PC-3 (cell line): ENCODE data around the gene PLK5. TPM values are rescaled to one million over a fixed set of nuclear protein-coding genes. Genes with fewer than 3 reads are reported as not detected.

Experiments
- ATAC-seq: fragments of 200-7000 bp; cut with Tn5 transposase; 2 replicates; pipeline ENCODE4 v1.9.1; 2020; ENCODE audit warnings: mild to moderate bottlenecking, moderate library complexity
- BruUV-seq: library from RNA; stranded (reverse); fragments of 400-500 nt; replicated peaks from 2 replicates; lab custom pipeline; 2021; lab: Mats Ljungman, UMichigan
- CTCF ChIA-PET: fragments of 300-600 bp; sonication (Branson Sonifier 250); formaldehyde crosslinking; loops from one replicate; lab custom pipeline; 2022; ENCODE audit warnings: antibody characterized with exemption; lab: Charles Lee
- POLR2A ChIA-PET: fragments of 300-600 bp; sonication (Branson Sonifier 250); formaldehyde crosslinking; loops from one replicate; lab custom pipeline; 2022; ENCODE audit warnings: antibody characterized with exemption; ENCODE audit not compliant: unreplicated experiment; lab: Charles Lee
- DNase-seq: peaks from one replicate; pipeline ENCODE4 v3.0.0-alpha.2; 2015
- H2AFZ ChIP-seq: fragments of 300-600 bp; sonication (generic); 2 replicates; pipeline ENCODE4 v1.6.0; 2016; ENCODE audit warnings: antibody characterized with exemption, low read length
- H3F3A ChIP-seq: fragments of 300-600 bp; sonication (generic); one replicate; pipeline ENCODE4 v1.6.0; 2017; ENCODE audit warnings: antibody characterized with exemption, low read length, control low read depth, mild to moderate bottlenecking; ENCODE audit not compliant: unreplicated experiment
- H3K27ac ChIP-seq: fragments of 300-600 bp; sonication (generic); 2 replicates; pipeline ENCODE4 v1.5.1; 2016; ENCODE audit warnings: mild to moderate bottlenecking, low read length
- H3K27me3 ChIP-seq: fragments of 300-600 bp; sonication (generic); 2 replicates; pipeline ENCODE4 v1.6.1; 2016; ENCODE audit warnings: low read length, mixed read lengths
- H3K36me3 ChIP-seq: fragments of 300-600 bp; sonication (generic); 2 replicates; pipeline ENCODE4 v1.6.1; 2016; ENCODE audit warnings: low read depth, mixed run types, low read length, mixed read lengths
- H3K4me1 ChIP-seq: fragments of 300-600 bp; sonication (generic); 2 replicates; pipeline ENCODE4 v1.5.1; 2016; ENCODE audit warnings: low read length; ENCODE audit not compliant: insufficient read depth
- H3K4me2 ChIP-seq: fragments of 300-600 bp; sonication (generic); 2 replicates; pipeline ENCODE4 v1.6.0; 2016; ENCODE audit warnings: low read length
- H3K4me3 ChIP-seq: fragments of 300-600 bp; sonication (generic); 2 replicates; pipeline ENCODE4 v1.5.1; 2016; ENCODE audit warnings: mild to moderate bottlenecking, low read length, mixed read lengths
- H3K79me2 ChIP-seq: fragments of 300-600 bp; sonication (generic); 2 replicates; pipeline ENCODE4 v1.6.1; 2017; ENCODE audit warnings: low read length, mixed read lengths
- H3K9ac ChIP-seq: fragments of 300-600 bp; sonication (generic); 2 replicates; pipeline ENCODE4 v1.6.0; 2016; ENCODE audit warnings: mild to moderate bottlenecking, low read length
- H3K9me2 ChIP-seq: fragments of 300-600 bp; sonication (generic); replicated peaks from 2 replicates; pipeline ENCODE4 v1.6.1; 2016; ENCODE audit warnings: mixed run types, low read length, mixed read lengths
- H3K9me3 ChIP-seq: fragments of 300-600 bp; sonication (generic); 2 replicates; pipeline ENCODE4 v1.6.1; 2016; ENCODE audit warnings: low read length, mixed read lengths
- H4K20me1 ChIP-seq: fragments of 300-600 bp; sonication (generic); 2 replicates; pipeline ENCODE4 v1.6.1; 2016; ENCODE audit warnings: low read length, mixed read lengths
- CTCF ChIP-seq: fragments of 300-600 bp; sonication (generic); conservative IDR thresholded peaks from 2 replicates; pipeline ENCODE4 v1.5.1; 2017; ENCODE audit warnings: antibody characterized with exemption, low read depth, mild to moderate bottlenecking, low read length
- EZH2 ChIP-seq: fragments of 300-600 bp; sonication (generic); IDR thresholded peaks from one replicate; pipeline ENCODE4 v1.6.1; 2017; ENCODE audit warnings: antibody characterized with exemption, mild to moderate bottlenecking, low read length; ENCODE audit not compliant: unreplicated experiment
- EZH2phosphoT487 ChIP-seq: fragments of 300-600 bp; sonication (generic); IDR thresholded peaks from 2 replicates; pipeline ENCODE4 v1.6.1; 2018; ENCODE audit warnings: mild to moderate bottlenecking, antibody characterized with exemption, low read length, borderline replicate concordance
- intact Hi-C: fragments of 100-400 bp; cut with micrococcal nuclease; formaldehyde crosslinking; loops from 2 replicates; pipeline ENCODE4 v1.9.0; 2023
- total RNA-seq: library from RNA; depleted of rRNA; stranded (reverse); fragments of >200 nt; gene quantifications from 2 replicates; pipeline ENCODE4 v1.2.3, GENCODE V29; 2014

The PLK5 gene
- total RNA-seq, 1 experiment from 2014 or later: not detected

DNA sequence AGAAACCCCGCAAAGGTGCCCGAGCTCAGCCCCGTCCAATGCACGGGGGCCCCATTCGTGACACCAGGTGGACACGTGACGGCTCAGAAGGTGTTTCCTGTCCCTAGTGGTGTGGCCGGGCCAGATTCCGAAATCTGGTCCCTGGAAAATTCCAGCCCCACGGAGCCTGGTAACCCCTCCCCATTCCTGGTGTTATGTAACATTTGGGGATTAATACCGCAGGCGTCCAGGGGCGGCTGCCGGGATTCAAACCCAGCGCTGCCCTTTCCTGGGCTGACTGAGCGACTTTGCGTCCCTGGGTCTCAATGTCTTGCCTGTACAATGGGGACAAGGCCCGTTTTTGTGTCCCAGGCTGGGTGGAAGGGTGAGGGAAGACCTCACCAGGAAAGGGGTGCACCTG is 1.0 kb upstream of the PLK5 start:
- Histone ChIP-seq H3K4me3 (no peak overlapping the region), H4K20me1 (no peaks in the 10 kb centered on the region), H3K4me2 (no peak overlapping the region), H3K27me3 (no peaks in the 10 kb centered on the region), H3K9ac (no peak overlapping the region), H2AFZ (no peak overlapping the region), H3K36me3 (no peaks in the 10 kb centered on the region), H3K4me1 (no peaks in the 10 kb centered on the region), H3K9me2 (no peaks in the 10 kb centered on the region), H3K79me2 (no peaks in the 10 kb centered on the region), H3F3A (no peaks in the 10 kb centered on the region), H3K9me3 (no peaks in the 10 kb centered on the region), H3K27ac (no peak overlapping the region)
- intact Hi-C loops: no loop called here
- ChIA-PET POLR2A (no interaction called here), CTCF (no interaction called here)
- no peak for TF ChIP-seq EZH2phosphoT487
- TF ChIP-seq EZH2: no peak
- TF ChIP-seq CTCF: no peak
- no peak for ATAC-seq
- BruUV-seq: no TSS peak
- DNase-seq: no peak

GRCh38 chr19:1524287-1524971 is 552 bp downstream of the PLK5 start:
- no TSS peak for BruUV-seq
- DNase-seq: no peak
- Histone ChIP-seq H3K4me1 (no peaks in the 10 kb centered on the region), H3K79me2 (no peaks in the 10 kb centered on the region), H3K9ac (no peak overlapping the region), H3K27me3 (no peaks in the 10 kb centered on the region), H3K9me3 (no peaks in the 10 kb centered on the region), H3F3A (no peaks in the 10 kb centered on the region), H3K27ac (no peak overlapping the region), H3K4me3 (no peak overlapping the region), H3K36me3 (no peaks in the 10 kb centered on the region), H4K20me1 (no peaks in the 10 kb centered on the region), H3K4me2 (no peak overlapping the region), H3K9me2 (no peaks in the 10 kb centered on the region), H2AFZ (no peak overlapping the region)
- TF ChIP-seq EZH2phosphoT487: no peak
- no peak for TF ChIP-seq CTCF
- TF ChIP-seq EZH2: no peak
- CTCF ChIA-PET: no interaction called here
- intact Hi-C loops: no loop called here
- POLR2A ChIA-PET: no interaction called here
- ATAC-seq: no peak

DNA sequence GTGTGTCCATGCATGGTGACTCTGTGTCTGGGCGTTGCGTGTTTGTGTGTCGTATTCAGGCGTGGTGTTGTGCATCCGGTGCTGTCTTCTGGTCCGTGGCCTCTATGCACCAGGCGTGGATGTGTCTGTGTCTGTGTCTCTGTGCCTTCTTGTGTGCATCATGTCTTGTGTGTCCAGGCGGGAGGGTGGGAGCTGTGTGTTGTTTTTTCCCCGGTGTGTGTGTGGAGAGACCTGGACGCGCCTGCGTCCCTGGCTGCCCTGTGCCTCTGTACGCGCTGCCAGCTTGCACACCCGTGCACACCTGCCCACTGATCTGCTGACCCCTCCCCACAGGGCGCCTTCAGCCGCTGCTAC is 1.1 kb downstream of the PLK5 start:
- Histone ChIP-seq H3K36me3 (no peaks in the 10 kb centered on the region), H3F3A (no peaks in the 10 kb centered on the region), H3K27ac (no peak overlapping the region), H3K79me2 (no peaks in the 10 kb centered on the region), H3K4me1 (no peaks in the 10 kb centered on the region), H3K9me2 (no peaks in the 10 kb centered on the region), H3K27me3 (no peaks in the 10 kb centered on the region), H4K20me1 (no peaks in the 10 kb centered on the region), H3K4me3 (no peak overlapping the region), H3K4me2 (no peak overlapping the region), H2AFZ (no peak overlapping the region), H3K9me3 (no peaks in the 10 kb centered on the region), H3K9ac (no peak overlapping the region)
- CTCF ChIA-PET: no interaction called here
- POLR2A ChIA-PET: no interaction called here
- DNase-seq (no peak), ATAC-seq (no peak)
- TF ChIP-seq EZH2phosphoT487 (no peak), CTCF (no peak), EZH2 (no peak)
- intact Hi-C loops: no loop called here
- BruUV-seq: no TSS peak
